ENCODE results near the gene INSR. TPM values are rescaled to one million over a fixed set of nuclear protein-coding genes. Genes with fewer than 3 reads are reported as not detected.
"Not testable (repeated sequence)": the region's sequence is repeated elsewhere in the genome, so short reads cannot be mapped to it uniquely, and the experiment has no call there.

INSR gene
- total and polyA plus RNA-seq, 10 of the 15 experiments (the other 5 are each of a cell fraction or from before 2014, with no cell fraction given): 4.2 to 34.9 (median 13.6) TPM

GRCh38 chr19:7067122-7067521 lies 227.1 kb downstream of the INSR start:
- 57% methylated on average over 13 of the region's 13 CpGs for WGBS (ENCODE audit: insufficient coverage, insufficient replicate concordance, low lambda C conversion rate, missing lambda C conversion rate)
- SMC1A ChIA-PET (ENCODE audit: uncharacterized antibody, unreplicated experiment); RAD21 ChIA-PET (ENCODE audit: unreplicated experiment); in situ Hi-C loops (cut with MboI); H3K4me1 ChIP-seq (ENCODE audit: control insufficient read depth, insufficient read depth, low read length); CTCF ChIA-PET; FAIRE-seq; H3K27me3 ChIP-seq (replicated peaks in 1 of 2; ENCODE audit: control insufficient read depth in 2 of 2, insufficient read depth in 2 of 2, low read length in 1 of 2); BruUV-seq (replicated peaks); intact Hi-C loops (cut with micrococcal nuclease; ENCODE audit: unreplicated experiment); POLR2A ChIA-PET; H3K36me3 ChIP-seq (ENCODE audit: control insufficient read depth in 2 of 2, insufficient read depth in 2 of 2, low read length in 1 of 2); H3K27ac ChIP-seq (ENCODE audit: control insufficient read depth, insufficient read depth); ATAC-seq; DNase-seq (ENCODE audit: low read depth, low spot score); H3K4me3 ChIP-seq; H3K9ac ChIP-seq (ENCODE audit: control insufficient read depth, insufficient read depth, low read length); H4K20me1 ChIP-seq (ENCODE audit: control insufficient read depth, insufficient read depth); H3K4me2 ChIP-seq (ENCODE audit: control insufficient read depth, insufficient read depth); H2AFZ ChIP-seq (ENCODE audit: control insufficient read depth, low read depth, low read length); H3K9me3 ChIP-seq (replicated peaks; ENCODE audit: control insufficient read depth, insufficient read depth, low read length): not testable (repeated sequence)
- TF ChIP-seq CTCF (IDR thresholded peaks at IDR 0.05 in 2 of 3, conservative IDR thresholded peaks at IDR 0.05 in 1 of 3; ENCODE audit: control insufficient read depth in 2 of 3, extremely low read depth in 1 of 3, insufficient read depth in 1 of 3, low read depth in 3 of 3, low read length in 3 of 3) (peak; percentile 3 to 20 (median 18); a peak in 2 of 6 replicates), RAD21 (IDR thresholded peaks at IDR 0.05; ENCODE audit: insufficient read depth, low read depth, low read length) (peak; percentile 36; the same call in 1 of the 2 replicates), ZBTB33 (IDR thresholded peaks at IDR 0.05) (peak; percentile 99)
- peaks cover 12% of the 10 kb centered on the region for H3K79me2 ChIP-seq (ENCODE audit: control insufficient read depth, insufficient read depth, low read length)

Data from GM12878 (cell line).